B cell (primary cell): Measurements from ENCODE around the gene NPC1. TPM values are rescaled to one million over a fixed set of nuclear protein-coding genes. Genes with fewer than 3 reads are reported as not detected.

Source experiments
- ATAC-seq: fragments of 200-7000 bp; cut with Tn5 transposase; one replicate; pipeline ENCODE4 v1.10.0; 2021; ENCODE audit warnings: low read depth, mild to moderate bottlenecking, moderate number of reproducible peaks, moderate library complexity
- CTCF ChIA-PET: fragments of 350-600 bp; sonication (Branson Sonifier 250); formaldehyde crosslinking; loops from one replicate; lab custom pipeline; 2021; ENCODE audit warnings: antibody characterized with exemption, inconsistent platforms; lab: Charles Lee
- POLR2A ChIA-PET: fragments of 350-600 bp; sonication (Branson Sonifier 250); formaldehyde crosslinking; loops from one replicate; lab custom pipeline; 2021; ENCODE audit warnings: antibody characterized with exemption; lab: Charles Lee
- DNase-seq: peaks from one replicate; pipeline ENCODE4 v3.0.0; 2013
- H2AFZ ChIP-seq: 2 replicates; pipeline ENCODE4 v1.6.1; 2012; ENCODE audit warnings: mild to moderate bottlenecking, low read depth, low read length; ENCODE audit not compliant: insufficient read depth, poor library complexity, severe bottlenecking
- H3K27ac ChIP-seq, 2 donors: 1 replicate in 1 of 2; 2 replicates in 1 of 2; pipeline ENCODE4 v1.5.1; 2012 to 2013; ENCODE audit warnings: low read length in 2 of 2, mild to moderate bottlenecking in 2 of 2, moderate library complexity in 1 of 2
- H3K27me3 ChIP-seq, 4 experiments: fragments of 200-600 bp in 1 of 4; sonication (generic) in 1 of 4; replicated peaks in 1 of 4; 1 replicate in 2 of 4; 2 replicates in 2 of 4; pipeline versions ENCODE4 v1.6.1 to v1.7.0; 2013 to 2016; ENCODE audit warnings: low read length in 3 of 4, mild to moderate bottlenecking in 2 of 4, mixed read lengths in 1 of 4, moderate library complexity in 1 of 4; ENCODE audit not compliant: insufficient read depth in 4 of 4, control insufficient read depth in 3 of 4; ENCODE audit errors: control extremely low read depth in 1 of 4
- H3K36me3 ChIP-seq, 2 experiments: replicated peaks in 1 of 2; 1 replicate in 1 of 2; 2 replicates in 1 of 2; pipeline versions ENCODE4 v1.6.1 to v1.7.1; 2013; ENCODE audit warnings: low read length in 1 of 2; ENCODE audit not compliant: insufficient read depth in 2 of 2, control insufficient read depth in 1 of 2; ENCODE audit errors: control extremely low read depth in 1 of 2, extremely low read depth in 1 of 2
- H3K4me1 ChIP-seq, 2 donors: fragments of 200-600 bp in 1 of 2; sonication (generic) in 1 of 2; 1 replicate in 1 of 2; 2 replicates in 1 of 2; pipeline versions ENCODE4 v1.5.1 to v1.6.1; 2013 to 2017; ENCODE audit warnings: low read length in 2 of 2; ENCODE audit not compliant: control insufficient read depth in 2 of 2, insufficient read depth in 2 of 2
- H3K4me2 ChIP-seq: replicated peaks from 2 replicates; pipeline ENCODE3; 2012; ENCODE audit warnings: mild to moderate bottlenecking, low read depth, low read length; ENCODE audit not compliant: poor library complexity, severe bottlenecking
- H3K4me3 ChIP-seq, 5 experiments: fragments of 200-600 bp in 1 of 5; sonication (generic) in 1 of 5; 1 replicate in 3 of 5; 2 replicates in 2 of 5; pipeline versions ENCODE4 v1.5.1 to v1.7.0; 2011 to 2016; ENCODE audit warnings: low read length in 4 of 5, mild to moderate bottlenecking in 4 of 5, low read depth in 2 of 5, control low read depth in 1 of 5, moderate library complexity in 1 of 5; ENCODE audit not compliant: insufficient read depth in 1 of 5; ENCODE audit errors: control extremely low read depth in 1 of 5, extremely low read depth in 1 of 5
- H3K79me2 ChIP-seq: fragments of 200-600 bp; sonication (generic); one replicate; pipeline ENCODE4 v1.6.0; 2016; ENCODE audit warnings: low read length; ENCODE audit not compliant: control insufficient read depth, insufficient read depth
- H3K9ac ChIP-seq: fragments of 200-600 bp; sonication (generic); 2 replicates; pipeline ENCODE4 v1.6.1; 2017; ENCODE audit warnings: mild to moderate bottlenecking, low read length, moderate library complexity
- H3K9me3 ChIP-seq, 3 donors: one replicate each; pipeline versions ENCODE4 v1.6.1 to v1.7.1; 2013; ENCODE audit warnings: low read length in 2 of 3; ENCODE audit not compliant: control insufficient read depth in 2 of 3, insufficient read depth in 1 of 3; ENCODE audit errors: control extremely low read depth in 1 of 3
- H4K20me1 ChIP-seq: 2 replicates; pipeline ENCODE4 v1.6.0; 2012; ENCODE audit warnings: mild to moderate bottlenecking, low read length; ENCODE audit not compliant: insufficient read depth, control insufficient read depth, poor library complexity, severe bottlenecking
- H3K27ac Mint-ChIP-seq: one replicate; pipeline ENCODE4 v1.8.0; 2021; ENCODE audit warnings: mixed read lengths
- H3K27me3 Mint-ChIP-seq: one replicate; pipeline ENCODE4 v1.8.0; 2021; ENCODE audit warnings: mixed read lengths
- H3K4me1 Mint-ChIP-seq: one replicate; pipeline ENCODE4 v1.8.0; 2021; ENCODE audit warnings: mixed read lengths
- H3K4me3 Mint-ChIP-seq: one replicate; pipeline ENCODE4 v1.8.0; 2021; ENCODE audit warnings: mixed read lengths
- H3K9me3 Mint-ChIP-seq: one replicate; pipeline ENCODE4 v1.8.0; 2022; ENCODE audit warnings: mixed read lengths; ENCODE audit not compliant: insufficient read depth
- CTCF ChIP-seq: fragments of 200-600 bp; IDR thresholded peaks from one replicate; pipeline ENCODE4 v1.8.0; 2022; ENCODE audit warnings: antibody characterized with exemption, mild to moderate bottlenecking
- EZH2 ChIP-seq: IDR thresholded peaks from 2 replicates; pipeline ENCODE4 v1.6.1; 2012; ENCODE audit warnings: borderline replicate concordance, low read depth, mild to moderate bottlenecking, moderate library complexity, low read length; ENCODE audit not compliant: insufficient read depth, poor library complexity, severe bottlenecking
- WGBS: methylation state at CpG from one replicate; pipeline ENCODE4 v1.1.5; 2013; ENCODE audit warnings: missing lambda C conversion rate; ENCODE audit not compliant: insufficient coverage; 5-methylcytosine and 5-hydroxymethylcytosine counted together
- intact Hi-C: fragments of 100-400 bp; cut with micrococcal nuclease; formaldehyde crosslinking; loops from one replicate; pipeline ENCODE4 v1.10.0; 2022
- polyA plus RNA-seq: library from polyadenylated mRNA; depleted of rRNA; stranded (reverse); fragments of >200 nt; gene quantifications from 2 replicates; pipeline ENCODE4 v1.2.3, GENCODE V29; 2012
- total RNA-seq, 2 donors: library from RNA; stranded (reverse); fragments of 120-200 nt in 1 of 2; gene quantifications; 1 replicate in 1 of 2; 2 replicates in 1 of 2; pipeline versions ENCODE4 v1.2.3 to v1.2.4, GENCODE V29; 2013 to 2022

NPC1 gene
- total and polyA plus RNA-seq, 2 donors (not counting 1 experiment from before 2014, with no cell fraction given): 17.5 to 44.4 TPM

DNA sequence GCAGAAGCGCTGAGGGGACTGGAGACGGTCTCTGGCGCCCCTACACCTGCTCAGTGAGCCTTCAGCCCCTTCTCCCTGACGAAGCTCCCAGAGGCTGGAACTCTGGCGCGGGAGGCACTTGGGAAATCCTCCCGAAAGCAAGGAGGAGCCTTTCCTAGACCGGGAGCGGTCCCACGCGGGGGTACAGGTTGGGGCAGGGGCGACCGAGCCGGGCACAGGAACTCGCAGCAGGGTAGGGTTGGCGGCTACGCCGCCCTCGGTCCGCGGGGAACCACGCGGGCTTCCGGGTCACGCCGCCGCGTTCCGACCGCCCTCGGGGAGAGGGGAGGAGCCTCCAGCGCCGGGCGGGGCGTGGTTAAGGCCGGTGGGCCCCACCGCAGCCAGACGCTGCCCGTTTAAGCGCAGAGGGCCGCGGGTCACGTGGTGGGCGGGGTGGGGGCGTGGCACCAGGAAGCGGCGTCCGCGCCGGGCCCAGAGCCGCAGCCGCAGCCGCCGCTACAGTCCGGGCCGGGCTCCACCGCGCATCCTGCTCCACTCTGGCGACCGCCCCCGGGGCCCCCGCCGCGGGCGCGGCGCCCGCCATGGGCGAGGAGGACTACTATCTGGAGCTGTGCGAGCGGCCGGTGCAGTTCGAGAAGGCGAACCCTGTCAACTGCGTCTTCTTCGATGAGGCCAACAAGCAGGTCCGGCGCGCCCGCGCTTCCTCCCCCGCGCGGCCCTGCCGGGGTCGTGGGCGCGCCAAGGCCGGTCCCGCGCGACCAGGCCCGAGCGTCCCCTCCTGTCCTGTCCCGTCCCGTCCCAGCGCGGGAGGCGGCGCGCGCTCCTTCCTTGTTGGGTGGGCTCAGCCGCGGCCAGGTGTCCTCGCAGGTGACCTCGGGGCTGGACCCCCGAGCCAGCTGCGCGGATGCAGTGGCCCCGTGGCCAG is 83.0 kb downstream of the NPC1 start, which contains the start of gene RMC1:
Gene RMC1, plus strand, starts transcription at position 474 of the 925 bp plus-strand sequence. Its CDS starts 108 bp downstream, at position 582.
- Mint-ChIP-seq H3K27ac (peak within 1 kb of the TSS; percentile 94), H3K4me1 (peaks cover 69% of the 10 kb centered on the region), H3K27me3 (no peaks in the 10 kb centered on the region), H3K9me3 (no peaks in the 10 kb centered on the region), H3K4me3 (peak within 1 kb of the TSS; percentile 94)
- CTCF ChIA-PET: interaction anchor here (1.4 to 3.3 kb wide), 5 partner anchors 16 to 92 kb away, joined by 4 to 11 read pairs (median 6); no protein-coding TSS in a partner anchor
- Histone ChIP-seq H3K27me3 (no peaks in the 10 kb centered on the region), H3K79me2 (peaks cover 87% of the 10 kb centered on the region), H4K20me1 (peaks cover 39% of the 10 kb centered on the region), H3K4me3 (peak within 1 kb of the TSS; percentile 68 to 98 (median 73)), H3K4me1 (peaks cover 55 to 72% of the 10 kb centered on the region in 2 donors), H3K4me2 (peak within 1 kb of the TSS; percentile 87), H3K27ac (peak within 1 kb of the TSS; percentile 93 to 95), H3K9ac (peak within 1 kb of the TSS; percentile 93), H3K36me3 (peaks cover 0 to 27% of the 10 kb centered on the region in 2 experiments), H3K9me3 (no peaks in the 10 kb centered on the region), H2AFZ (peak within 1 kb of the TSS; percentile 89)
- DNase-seq: peak; percentile 98
- under 1% methylated on average over 110 of the region's 110 CpGs for WGBS
- peak; percentile 90 for ATAC-seq
- intact Hi-C loops: loop anchor here (1.0 to 10.0 kb wide), 10 partner anchors 16 to 570 kb away; partner anchors contain the start of genes NPC1, RBBP8 and RIOK3
- POLR2A ChIA-PET: interaction anchor here (0.5 to 2.8 kb wide), 6 partner anchors 13 to 50 kb away, joined by 3 to 16 read pairs (median 3); partner anchors contain the start of gene RIOK3
- peak; percentile 18 for TF ChIP-seq CTCF
- TF ChIP-seq EZH2: no peak
